GM18870 (cell line): Measurements from ENCODE around the gene ABI2.
"Not testable (repeated sequence)": the region's sequence is repeated elsewhere in the genome, so short reads cannot be mapped to it uniquely, and the experiment has no call there.

ENCODE experiments used
- ATAC-seq: cut with Tn5 transposase; IDR thresholded peaks from one replicate; pipeline ENCODE4 v1.9.1; 2021; ENCODE audit warnings: moderate library complexity; ENCODE audit not compliant: unreplicated experiment

Gene ABI2

GRCh38 chr2:203327901-203328759, at the start of gene ABI2:
ABI2 (plus strand) TSS chr2:203328394; CDS start chr2:203328515, 121 bp downstream.
- ATAC-seq: peak; percentile 37

- no peak for ATAC-seq
Observed at GRCh38 chr2:203279288-203279687, 48.9 kb upstream of the ABI2 start.

DNA sequence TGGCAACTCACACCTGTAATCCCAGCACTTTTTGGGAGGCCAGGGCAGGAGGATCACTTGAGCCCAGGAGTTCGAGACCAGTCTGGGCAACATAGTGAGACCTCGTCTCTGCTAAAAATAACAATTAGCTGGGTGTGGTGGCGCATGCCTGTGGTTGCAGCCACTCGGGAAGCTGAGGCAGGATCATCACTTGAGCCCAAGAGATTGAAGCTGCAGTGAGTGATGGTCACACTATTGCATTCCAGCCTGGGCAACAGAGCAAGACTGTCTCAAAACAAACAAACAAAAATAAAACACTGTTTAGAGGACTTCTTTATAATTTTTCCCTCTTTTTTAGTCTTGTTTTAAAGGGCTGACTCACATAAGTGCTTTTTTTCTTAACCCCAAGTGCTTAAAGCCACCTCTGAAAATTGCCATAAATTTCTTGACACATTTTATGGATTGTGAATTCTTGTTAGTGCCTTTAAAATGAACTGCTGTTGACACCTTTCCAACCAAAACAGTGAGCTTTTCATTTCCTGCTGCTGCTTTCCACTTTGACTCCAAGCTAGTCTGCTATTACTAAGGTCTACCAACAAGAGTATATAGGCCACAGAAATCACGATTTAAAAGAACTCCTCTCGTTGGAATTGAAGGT, 47.6 kb upstream of the ABI2 start:
- no peak for ATAC-seq

GRCh38 chr2:203282101-203282500, 46.1 kb upstream of the ABI2 start:
- no peak for ATAC-seq

DNA sequence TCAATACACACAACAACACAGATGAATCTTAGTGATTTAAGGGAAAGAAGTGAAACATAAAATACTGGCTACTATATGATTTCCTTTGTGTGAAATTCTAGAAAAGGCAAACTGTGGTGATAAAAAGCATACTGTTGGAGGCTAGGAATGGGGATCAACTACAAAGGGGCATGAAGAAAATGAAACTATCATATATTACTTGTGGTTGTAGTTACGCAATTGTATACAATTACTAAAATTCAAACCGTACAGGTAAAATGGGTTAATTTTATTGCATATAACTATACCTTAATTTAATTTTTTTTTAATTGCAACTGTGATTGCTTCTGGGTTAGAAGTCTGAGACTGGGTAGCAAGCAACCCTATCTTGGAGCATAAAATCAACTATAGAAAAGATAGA, 41.7 kb upstream of the ABI2 start:
- ATAC-seq: no peak

DNA sequence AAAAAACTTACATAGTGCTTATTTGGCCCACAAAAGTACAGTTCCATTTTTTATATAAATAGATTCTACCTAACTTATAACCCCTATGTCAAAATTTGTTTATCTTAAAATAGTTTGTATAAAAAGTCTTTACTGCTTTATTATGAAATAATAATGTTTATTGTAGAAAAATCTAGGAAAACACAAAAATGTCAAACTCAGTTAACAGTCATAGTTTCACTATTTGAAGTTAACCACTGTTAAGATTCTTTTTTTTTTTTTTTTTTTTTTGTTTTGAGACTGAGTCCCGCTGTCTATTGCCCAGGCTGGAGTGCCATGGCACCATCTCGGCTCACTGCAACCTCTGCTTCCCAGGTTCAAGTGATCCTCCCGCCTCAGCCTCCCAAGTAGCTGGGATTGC, 26.5 kb upstream of the ABI2 start:
- ATAC-seq: no peak

DNA sequence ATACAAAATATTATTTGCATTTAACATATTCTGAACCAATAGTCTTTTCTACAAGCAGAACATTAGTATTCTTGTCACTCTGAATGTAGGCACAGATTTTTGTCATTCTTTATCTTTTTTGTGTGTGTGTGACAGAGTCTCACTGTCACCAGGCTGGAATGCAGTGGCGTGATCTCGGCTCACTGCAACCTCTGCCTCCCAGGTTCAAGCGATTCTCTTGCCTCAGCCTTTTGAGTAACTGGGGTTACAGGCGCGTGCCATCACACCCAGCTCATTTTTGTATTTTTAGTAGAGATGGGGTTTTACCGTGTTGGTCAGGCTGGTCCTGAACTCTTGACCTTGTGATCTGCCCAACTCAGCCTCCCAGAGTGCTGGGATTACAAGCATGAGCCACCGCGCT, 25.6 kb upstream of the ABI2 start:
- not testable (repeated sequence) for ATAC-seq

GRCh38 chr2:203310688-203311436, 17.3 kb upstream of the ABI2 start:
- ATAC-seq: no peak

DNA sequence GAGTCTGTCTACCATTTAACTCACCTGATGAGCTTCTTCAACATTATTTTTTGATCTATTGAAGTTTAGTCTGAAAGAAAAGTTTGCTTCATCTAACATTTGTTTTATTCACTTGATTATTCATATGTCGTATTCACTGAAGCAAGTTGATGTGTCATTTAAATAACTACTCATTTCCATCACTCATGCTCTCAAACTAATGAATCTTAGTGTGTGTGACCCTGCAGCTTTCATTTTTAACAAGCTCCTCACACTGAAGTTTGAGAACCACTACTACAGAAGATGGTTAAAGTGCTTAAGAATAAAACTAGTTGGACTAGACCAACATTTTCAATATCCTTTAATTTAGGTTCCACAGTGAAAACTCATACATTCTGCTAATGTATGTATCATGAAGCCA, 1.8 kb upstream of the ABI2 start:
- ATAC-seq: no peak

GRCh38 chr2:203327582-203327900, 653 bp upstream of the ABI2 start:
- ATAC-seq: no peak

DNA sequence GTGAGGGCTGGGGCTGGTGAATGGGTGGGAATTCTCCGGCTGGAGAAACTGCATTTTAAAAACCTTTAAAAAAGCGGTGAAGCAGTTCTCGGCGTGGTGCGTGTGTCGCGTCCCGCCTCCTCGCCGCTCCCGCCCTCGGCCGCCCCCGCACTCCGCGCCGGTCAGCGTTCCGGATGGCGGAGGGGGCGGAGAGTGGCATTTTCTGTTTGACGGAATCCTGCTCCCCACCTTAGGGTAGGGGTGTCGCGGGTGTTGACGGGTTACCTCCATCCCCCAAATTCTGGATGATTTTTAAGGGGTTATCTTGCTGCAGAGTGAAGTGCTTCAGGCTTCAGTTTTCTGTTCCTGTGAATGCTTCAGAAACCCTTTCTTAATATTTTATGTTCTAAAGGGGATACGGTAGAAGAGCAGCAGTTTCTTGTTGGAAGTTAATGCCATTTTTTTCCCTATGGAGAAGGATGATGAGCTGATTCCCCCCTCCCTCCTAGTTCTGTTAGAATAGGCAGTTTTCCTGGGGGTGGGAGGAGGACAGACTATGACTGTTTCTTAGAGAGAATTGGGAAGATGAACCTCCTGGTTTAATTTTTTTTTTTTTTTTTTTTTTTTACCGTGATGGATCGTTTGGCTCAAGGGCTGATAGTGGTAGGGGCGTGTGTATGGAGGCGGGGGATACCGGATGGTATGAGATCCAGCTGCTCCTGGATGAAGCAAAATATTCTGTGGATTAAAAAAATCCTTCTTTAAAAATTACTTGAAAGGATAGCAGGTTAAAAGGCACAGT, 756 bp downstream of the ABI2 start:
- ATAC-seq: peak; percentile 50

DNA sequence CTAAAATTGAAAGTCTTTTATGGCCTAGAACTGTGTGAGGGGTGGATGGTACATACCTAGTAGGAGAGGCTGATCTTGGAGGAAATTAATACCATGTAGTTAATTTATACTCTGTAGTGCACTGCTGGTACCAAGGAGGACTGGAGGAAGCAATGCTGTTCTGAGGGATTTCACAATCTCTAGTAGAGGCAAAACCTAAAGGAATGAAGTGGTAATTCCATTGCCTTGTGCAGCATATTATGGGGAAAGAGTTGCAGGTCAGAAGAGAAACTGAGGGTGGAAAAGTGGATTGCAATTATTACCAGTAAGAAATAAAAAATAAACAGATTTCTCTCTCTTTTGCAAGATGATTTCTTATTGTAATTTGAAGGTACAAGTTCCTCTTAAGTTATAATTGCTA, 2.2 kb downstream of the ABI2 start:
- ATAC-seq: no peak

GRCh38 chr2:203338322-203338721, 10.1 kb downstream of the ABI2 start:
- ATAC-seq: no peak

- no peak for ATAC-seq
Observed at GRCh38 chr2:203340791-203341487, 12.7 kb downstream of the ABI2 start.

DNA sequence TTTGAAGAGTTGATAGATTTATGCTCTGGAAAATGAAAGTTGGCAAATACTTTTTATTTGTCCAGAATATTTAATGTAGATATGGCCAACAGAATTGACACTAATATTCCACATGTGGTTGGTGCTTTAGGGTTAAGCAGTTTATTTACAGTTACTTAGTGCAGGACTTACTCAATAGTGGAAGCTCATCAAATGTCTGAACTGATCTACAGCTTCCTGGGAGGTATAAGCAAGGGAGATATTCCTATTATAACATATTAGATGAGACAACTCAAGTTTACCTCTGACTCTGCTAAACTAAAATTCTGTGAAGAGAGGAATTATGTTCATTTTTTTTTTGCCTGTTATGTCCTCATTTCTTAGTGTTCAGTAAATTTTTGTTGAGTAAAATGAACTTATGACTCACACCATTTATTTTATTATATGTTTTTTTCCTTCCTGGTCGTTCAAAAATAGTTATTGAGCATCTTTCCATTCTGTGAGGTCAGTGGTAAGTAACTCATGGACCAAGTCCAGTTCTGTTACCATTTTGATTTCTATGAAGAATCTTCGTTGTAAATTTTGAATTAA, 13.6 kb downstream of the ABI2 start:
- no peak for ATAC-seq

DNA sequence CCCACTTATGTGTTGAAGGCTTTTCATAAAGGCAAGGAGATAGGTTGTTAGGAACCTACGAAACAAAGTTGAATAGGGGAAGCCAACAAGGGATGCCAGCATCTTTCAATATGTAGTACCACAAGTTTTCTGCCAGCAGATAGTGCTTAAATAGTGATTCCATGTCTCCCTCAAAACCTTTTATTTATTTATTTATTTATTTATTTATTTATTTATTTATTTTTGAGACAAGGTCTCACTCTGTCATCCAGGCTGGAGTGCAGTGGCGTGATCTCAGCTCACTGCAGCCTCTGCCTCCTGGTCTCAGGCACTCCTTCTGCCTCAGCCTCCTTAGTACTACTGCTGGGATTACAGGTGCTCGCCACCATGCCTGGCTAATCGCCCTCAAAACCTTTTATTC, 14.2 kb downstream of the ABI2 start:
- ATAC-seq: not testable (repeated sequence)

GRCh38 chr2:203344667-203345066, 16.5 kb downstream of the ABI2 start:
- ATAC-seq: no peak

DNA sequence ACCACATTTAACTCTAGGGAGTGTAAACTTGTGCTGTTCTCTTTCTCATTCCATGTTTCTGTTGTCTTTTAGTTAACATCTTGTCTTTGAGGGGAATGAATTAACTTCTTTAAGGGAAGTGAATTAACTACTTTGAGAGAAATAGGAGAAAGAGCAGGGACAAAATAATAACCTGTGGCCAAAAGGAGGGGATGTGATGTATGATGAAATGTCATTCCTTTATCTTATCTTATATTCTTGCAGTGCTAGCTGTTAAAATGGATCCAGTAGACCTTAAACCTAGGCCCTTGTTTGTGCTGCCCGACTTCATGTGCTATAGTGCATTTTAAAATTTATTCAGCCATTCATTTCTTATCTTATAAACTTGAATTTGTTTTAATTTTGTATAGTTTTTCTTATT, 18.4 kb downstream of the ABI2 start:
- ATAC-seq: no peak

- no peak for ATAC-seq
Observed at GRCh38 chr2:203347375-203347774, 19.2 kb downstream of the ABI2 start.

DNA sequence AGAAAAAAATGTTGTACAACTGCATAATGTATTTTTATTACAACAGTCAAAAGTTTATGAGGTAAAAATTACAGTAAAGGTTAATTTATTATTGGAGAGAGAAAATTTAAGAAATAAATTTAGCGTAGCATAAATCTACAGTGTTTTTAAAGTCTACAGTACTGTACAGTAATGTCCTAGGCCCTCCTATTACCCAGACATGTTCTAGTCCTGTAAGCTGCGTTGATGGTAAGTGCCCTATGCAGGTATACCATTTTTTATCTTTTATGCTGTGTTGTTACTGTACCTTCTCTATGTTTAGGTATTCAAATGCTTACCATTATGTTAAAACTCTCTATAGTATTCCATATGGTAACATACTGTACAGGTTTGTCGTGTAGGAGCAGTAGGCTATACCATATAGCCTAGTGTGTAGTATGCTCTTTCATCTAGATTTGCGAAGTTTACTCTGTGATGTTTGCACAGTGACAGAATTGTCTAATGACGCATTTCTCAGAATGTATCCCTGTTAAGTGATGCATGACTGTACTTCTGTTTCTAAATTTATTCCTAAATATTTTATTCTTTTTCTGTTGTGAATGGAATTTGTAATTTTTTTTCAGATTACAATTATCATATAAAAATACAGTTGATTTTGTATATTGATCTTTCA, 24.5 kb downstream of the ABI2 start:
- no peak for ATAC-seq
